Measurements from ENCODE around the gene DOCK1. TPM values are rescaled to one million over a fixed set of nuclear protein-coding genes. Genes with fewer than 3 reads are reported as not detected.
"Not testable (repeated sequence)": the region's sequence is repeated elsewhere in the genome, so short reads cannot be mapped to it uniquely, and the experiment has no call there.

The DOCK1 gene
- 29.9 TPM for polyA plus RNA-seq (ENCODE audit: insufficient read length)

GRCh38 chr10:126904818-126905701, at the start of gene DOCK1:
TSS of gene DOCK1 (plus strand) at chr10:126905428. CDS start at chr10:126905518, 90 bp downstream.
- peak; percentile 83 for DNase-seq

- no peak for DNase-seq
Measured at GRCh38 chr10:126857178-126857806, 47.9 kb upstream of the DOCK1 start.

- DNase-seq, result no peak
Measured at GRCh38 chr10:126867567-126868365, 37.5 kb upstream of the DOCK1 start.

GRCh38 chr10:126868371-126868770, 36.9 kb upstream of the DOCK1 start:
- DNase-seq, result no peak

- DNase-seq, result no peak
Measured at GRCh38 chr10:126872135-126872534, 33.1 kb upstream of the DOCK1 start.

GRCh38 chr10:126872768-126873167, 32.5 kb upstream of the DOCK1 start:
- no peak for DNase-seq

GRCh38 chr10:126876456-126876855, 28.8 kb upstream of the DOCK1 start:
- DNase-seq, result no peak

- no peak for DNase-seq
Measured at GRCh38 chr10:126877390-126877789, 27.8 kb upstream of the DOCK1 start.

- no peak for DNase-seq
Measured at GRCh38 chr10:126878594-126878993, 26.6 kb upstream of the DOCK1 start.

- no peak for DNase-seq
Measured at GRCh38 chr10:126880926-126881325, 24.3 kb upstream of the DOCK1 start.

GRCh38 chr10:126882055-126882454, 23.2 kb upstream of the DOCK1 start:
- not testable (repeated sequence) for DNase-seq

- DNase-seq, result not testable (repeated sequence)
Measured at GRCh38 chr10:126888436-126888835, 16.8 kb upstream of the DOCK1 start.

- no peak for DNase-seq
Measured at GRCh38 chr10:126889421-126889820, 15.8 kb upstream of the DOCK1 start.

GRCh38 chr10:126890797-126891196, 14.4 kb upstream of the DOCK1 start:
- not testable (repeated sequence) for DNase-seq

- DNase-seq, result no peak
Measured at GRCh38 chr10:126892226-126893175, 12.7 kb upstream of the DOCK1 start.

- peak; percentile 19 for DNase-seq
Measured at GRCh38 chr10:126893206-126893605, 12.0 kb upstream of the DOCK1 start.

- no peak for DNase-seq
Measured at GRCh38 chr10:126893841-126894240, 11.4 kb upstream of the DOCK1 start.

GRCh38 chr10:126895214-126895781, 9.9 kb upstream of the DOCK1 start:
- DNase-seq, result no peak

GRCh38 chr10:126898460-126898859, 6.8 kb upstream of the DOCK1 start:
- DNase-seq, result no peak

GRCh38 chr10:126899529-126899928, 5.7 kb upstream of the DOCK1 start:
- DNase-seq, result not testable (repeated sequence)

GRCh38 chr10:126902157-126902556, 3.1 kb upstream of the DOCK1 start:
- no peak for DNase-seq

Data from hindlimb muscle (tissue), 1 donor.